ENCODE data around the gene DBH.
A peak's percentile ranks its signal among the peaks of the same experiment; 100 is the strongest.

DBH gene

DNA sequence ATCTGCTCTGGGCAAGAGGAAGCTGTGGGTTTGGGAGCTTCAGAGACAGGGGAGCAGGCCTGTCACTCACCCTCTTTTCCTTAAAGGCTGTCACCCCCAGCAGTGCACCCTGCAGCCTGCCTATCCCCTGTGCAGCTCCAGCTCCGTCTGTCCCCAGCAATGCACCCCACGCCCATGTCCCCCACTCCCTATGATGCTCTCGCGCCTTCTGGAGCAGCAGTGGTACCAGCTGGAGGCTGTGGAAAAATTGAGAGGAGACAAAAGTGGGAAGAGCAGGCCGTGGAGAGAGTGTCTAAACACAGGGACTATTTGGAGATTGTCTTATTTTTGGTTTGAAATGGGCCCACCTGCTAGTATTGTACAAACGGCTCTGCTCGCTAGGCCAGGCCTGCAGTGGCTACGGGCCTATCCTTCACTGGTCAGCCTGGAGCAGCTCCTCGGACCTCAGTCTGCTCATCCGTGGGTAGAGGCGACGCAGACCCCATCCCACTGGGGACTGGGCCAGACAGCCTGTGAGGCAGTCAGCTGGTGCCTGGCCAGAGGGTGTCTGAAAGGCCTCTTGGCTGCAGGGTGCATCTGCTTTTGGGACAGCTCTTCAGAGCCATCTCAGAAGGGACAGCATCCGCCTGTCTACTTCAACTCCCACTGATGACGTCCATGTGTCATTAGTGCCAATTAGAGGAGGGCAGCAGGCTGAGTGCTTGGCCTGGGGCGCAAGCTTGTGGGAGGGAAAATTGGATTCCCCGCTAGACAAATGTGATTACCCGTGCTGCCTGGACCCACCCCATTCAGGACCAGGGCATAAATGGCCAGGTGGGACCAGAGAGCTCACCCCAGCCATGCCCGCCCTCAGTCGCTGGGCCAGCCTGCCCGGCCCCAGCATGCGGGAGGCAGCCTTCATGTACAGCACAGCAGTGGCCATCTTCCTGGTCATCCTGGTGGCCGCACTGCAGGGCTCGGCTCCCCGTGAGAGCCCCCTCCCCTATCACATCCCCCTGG is at the start of gene DBH:
DBH (plus strand) TSS at position 831 of the 999 bp plus-strand sequence; CDS start at position 840, 9 bp downstream.
- peak; percentile 36 for DNase-seq

DNA sequence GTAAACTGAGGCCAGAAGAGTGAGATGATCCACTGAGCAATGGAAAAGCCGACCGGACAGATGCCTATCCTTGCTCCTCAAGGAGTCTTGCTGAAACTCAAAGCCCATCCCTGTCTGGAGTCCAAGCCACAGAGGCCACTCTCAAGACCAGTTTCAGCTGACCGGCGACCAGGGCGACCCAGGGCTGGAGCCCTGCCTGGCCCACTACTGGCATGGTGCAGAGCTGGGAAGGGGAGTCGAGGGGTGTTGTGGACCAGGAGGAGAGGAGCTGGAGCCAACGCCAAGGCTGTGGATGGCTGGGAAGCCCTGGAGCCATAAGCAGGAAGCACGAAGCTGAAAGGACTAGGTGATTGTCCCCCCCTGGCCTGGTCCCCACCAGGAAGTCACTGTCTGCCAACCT is 49.1 kb upstream of the DBH start:
- DNase-seq: no peak

DNA sequence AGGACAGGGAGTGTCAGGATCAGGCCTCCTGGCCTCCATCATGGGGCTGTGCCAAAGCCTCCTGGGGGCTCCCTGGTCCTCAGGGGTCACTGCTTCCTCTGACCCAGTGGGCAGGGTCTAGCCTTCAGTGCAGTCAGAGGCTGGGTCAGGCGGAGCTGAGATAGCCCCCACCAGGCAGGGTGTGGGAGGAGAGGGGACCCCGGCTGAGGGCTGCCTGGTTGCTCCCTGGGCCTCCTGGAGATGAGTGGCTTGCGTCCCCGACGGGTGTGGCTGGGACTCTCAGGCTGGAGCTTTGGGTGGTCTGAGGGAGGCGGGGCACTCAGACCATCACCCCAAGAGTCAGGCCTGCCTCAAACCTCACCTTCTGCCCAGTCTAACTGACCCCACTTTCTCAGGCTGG is 48.7 kb upstream of the DBH start:
- no peak for DNase-seq

DNA sequence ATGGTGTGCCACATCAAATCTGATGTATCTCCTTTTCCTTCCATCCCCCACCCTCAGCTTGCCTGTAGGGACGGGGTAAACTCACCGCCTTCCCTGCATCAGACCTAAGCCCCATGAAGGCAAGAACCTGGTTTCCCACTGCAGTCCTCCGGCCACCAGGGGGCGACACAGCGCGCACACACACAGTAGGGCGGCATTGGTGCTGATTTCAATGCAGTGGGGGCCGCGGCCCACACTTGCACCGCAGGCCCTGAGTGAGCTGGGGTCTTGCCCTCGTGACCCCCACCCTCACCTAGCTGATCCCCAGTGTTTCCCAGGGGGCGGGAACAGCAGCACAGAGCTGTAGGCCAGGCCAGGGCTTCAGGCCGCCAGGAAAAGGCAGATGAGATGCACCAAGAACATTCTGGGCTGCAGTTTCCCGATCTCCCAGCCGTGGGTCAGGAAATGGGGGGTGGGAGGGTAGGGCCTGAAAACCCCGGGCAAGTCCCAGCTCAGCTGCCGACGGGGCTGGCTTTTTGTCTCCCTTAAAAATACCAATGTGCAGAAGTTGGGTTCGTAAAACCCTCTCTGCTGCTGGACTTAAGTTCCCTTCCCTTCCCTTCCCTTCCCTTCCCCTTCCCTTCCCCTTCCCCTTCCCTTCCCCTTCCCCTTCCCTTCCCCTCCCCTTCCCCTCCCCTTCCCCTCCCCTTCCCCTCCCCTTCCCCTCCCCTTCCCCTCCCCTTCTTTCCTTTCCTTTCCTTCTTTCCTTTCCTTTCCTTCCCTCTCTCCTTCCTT is 46.5 kb upstream of the DBH start:
- DNase-seq: no peak

DNA sequence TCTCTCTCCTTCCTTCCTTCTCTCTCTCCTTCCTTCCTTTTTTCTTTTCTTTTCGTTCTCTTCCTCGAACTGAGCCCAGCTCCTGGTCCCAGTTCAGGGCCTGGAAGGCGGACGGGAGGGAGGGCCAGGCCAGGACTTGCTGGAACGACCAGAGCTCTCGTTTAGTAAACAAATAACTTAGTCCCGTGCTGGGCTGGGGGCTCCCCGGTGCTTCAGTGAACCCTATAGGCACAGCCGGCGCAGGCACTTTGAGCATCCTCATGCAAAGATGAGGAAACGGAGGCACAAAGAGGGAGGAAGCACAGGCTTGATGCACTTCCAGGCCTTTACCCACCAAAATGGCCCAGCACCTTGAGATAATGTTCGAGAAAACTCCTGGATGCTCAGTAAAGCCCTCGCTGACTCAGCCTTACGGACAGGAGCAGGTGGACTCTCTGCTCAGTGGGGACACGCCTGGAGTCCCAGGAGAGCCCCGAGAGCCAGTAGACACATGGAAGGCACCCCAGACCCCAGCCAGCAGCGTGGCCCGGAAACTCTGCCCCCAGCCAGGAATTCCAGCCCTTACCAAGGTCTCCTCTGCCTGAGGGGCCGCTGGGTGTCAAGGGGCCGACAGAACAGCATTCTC is 45.8 kb upstream of the DBH start:
- no peak for DNase-seq

DNA sequence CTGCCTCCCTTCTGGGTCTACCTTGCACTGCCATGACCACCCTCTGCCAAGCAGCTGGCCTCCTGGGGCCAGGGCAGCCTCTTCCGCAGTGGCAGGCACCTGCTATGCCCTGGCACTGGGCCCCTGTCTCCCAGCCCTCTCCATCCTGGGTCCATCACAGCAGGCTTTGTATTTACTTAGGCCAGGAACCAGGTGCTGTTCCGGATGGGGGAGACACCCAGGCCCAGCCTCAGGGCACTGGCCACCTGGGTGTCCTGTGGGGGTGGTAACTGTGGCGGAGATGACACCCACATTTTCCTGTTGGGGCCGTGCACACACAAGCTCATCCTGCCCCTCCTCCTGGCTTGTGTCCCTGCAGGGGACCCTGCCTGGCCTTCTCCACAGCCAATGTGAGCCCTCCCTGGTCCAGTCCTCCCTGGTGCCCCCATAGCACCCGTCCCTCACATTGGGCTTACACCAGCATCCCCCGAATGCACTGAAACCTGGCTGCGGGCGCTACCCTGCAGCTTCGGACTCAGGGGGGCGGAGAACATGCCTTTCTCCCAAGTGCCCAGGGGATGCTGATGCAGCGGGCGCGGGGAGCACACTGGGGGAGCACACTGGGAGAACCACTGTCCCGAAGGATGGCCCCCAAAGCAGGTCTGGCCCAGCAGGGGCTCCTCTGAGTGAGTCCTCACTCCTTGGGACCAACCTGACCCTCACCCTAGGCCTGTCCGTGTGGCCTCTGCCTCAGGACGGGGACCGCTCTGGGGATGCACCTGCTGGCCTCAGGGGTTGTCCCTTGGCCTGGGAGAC is 44.9 kb upstream of the DBH start:
- no peak for DNase-seq

DNA sequence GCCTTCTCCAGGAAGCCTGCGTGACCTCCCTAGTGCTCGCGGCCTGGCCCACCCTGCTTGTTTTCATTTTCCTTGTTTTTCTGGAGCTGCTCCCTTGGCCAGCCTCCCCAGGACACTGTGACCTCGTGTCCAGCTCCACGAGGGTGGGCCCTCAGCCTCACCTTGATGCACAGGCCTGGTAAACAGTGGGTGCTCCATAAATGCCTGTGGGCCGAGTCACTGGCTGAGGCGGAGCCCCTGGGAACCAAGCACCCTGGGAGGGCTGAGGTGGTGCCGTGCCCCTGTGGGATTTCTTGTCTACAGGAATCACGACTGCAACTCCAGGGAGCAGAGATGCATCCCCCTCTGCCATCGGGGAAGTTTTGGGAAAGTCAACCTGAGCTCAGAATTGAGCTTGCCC is 44.2 kb upstream of the DBH start:
- DNase-seq: no peak

DNA sequence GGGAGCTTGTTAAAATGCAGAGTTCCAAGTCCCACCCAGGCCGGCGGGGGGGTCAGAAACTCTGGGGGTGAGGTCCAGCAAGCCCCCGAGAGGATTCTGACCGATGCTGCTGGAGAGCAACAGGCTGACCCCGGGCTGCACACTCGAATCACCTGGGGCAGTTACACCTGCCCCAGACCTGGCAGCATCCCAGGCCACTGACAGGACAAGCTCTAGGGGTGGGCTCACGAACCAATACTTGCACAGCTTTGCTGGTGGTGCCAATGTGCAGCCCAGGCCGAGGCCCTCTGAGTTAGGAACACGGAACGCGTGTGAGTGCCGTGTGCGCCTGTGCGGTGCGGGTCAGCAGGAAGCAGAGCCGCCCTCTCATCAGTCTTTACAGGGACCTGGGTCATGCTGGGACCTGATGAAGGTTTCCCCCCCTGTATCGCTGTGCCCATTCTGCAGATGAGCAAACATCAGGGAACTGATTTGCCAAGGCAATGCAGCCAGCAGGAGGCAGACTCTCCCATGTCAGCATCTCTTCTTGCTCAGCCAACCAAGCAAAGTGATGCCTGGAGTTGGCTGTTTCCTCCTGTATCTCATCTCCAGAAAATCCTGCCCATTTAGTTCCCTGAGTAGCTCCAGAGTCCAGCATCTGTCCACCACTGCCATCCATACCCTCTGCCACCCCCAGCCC is 43.3 kb upstream of the DBH start:
- no peak for DNase-seq

DNA sequence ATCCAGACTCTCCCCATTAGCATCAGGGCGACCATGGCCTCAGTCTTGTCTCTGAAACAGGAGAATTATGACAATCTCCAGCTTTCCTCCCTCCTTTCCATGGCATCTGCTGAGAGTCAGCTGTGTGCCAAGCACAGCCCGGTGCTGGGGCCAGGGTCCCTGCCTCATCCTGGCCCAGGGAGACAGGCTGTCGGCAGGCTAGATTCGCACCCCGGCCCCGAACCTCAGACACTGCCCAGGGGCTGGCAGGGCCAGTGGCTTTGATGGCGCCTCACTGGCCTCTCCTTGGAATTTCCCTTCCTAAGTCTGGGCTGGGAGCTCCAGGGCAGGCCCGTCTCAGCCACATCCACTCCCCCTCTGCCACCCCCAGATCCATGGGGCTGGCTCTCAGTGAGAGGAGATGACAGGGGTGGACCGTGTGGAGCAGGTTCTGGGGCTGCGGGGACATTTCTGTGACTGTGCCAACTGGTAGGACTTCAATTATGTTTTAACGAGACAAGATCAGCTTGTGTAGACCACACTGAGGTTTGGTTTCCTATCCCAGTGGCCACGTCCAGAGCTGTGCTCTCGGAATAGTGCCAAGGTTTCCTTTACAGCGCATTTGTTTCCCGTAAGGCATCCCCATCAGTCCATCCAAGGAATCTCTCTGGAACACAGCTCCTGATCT is 42.4 kb upstream of the DBH start:
- no peak for DNase-seq

DNA sequence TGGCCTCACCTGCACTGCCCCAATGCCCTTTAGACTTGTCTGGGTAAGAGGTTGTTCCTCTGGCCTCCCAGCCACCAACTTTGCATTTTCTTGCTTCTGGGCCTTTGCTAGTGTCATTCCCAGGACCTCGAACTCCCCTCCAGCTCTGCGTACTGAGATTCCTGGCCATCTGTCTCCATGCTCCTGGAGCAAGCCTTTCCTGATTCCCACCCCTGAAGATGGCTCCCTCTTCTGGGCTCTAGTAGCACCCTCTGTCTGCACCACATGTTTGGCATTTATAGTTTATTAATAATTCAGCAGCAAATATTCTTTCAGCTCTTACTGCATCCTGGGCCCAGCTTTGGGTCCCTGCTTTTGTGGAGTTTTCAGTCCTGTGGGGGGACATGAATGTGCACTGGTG is 41.9 kb upstream of the DBH start:
- no peak for DNase-seq

DNA sequence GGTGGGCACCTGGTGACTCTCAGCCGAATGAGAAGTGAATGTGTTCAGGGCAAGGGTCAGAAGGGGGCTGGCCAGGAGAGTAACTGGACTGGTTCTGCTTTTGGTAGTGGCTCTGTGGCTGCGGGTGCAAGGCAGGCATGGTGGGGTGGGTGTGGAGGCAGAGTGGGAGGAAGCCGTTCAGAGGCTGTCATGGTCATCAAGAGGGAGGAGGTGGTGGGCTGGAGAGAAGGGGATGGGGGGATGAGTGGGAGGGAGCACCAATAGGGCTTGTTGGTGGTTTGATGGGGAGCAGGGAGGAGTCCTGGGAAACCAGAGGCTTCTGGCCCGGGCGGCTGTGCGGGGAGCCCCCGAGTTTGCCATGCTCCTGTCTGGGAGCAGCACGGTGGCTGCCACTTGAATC is 40.3 kb upstream of the DBH start:
- no peak for DNase-seq

DNA sequence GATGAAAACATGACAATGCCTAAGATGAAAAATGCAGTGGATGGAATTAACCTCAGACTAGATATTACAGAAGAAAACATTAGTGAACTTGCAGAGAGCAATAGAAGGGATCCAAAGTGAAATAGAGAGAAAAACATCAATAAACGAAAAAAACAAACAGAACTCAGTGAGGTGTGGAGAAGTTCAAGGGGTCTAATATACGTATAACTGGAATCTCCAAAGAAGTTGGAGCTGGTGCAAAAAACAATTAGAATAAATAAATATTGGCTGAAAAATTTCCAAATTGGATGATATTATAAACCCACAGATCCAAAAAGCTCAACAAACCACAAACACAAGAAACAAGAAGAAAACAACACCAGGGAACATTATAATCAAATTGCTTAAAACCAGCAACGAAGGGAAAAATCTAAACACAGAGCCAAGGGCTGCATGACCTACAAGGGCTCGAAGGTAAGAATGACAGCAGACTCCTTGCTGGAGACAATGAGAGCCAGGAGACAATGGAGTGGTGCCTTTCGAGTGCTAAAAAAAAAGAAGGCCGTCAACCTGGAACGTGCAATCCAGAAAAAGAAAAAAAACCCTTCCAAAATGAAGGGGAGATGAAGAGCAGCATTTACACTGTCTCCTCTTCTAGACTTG is 38.7 kb upstream of the DBH start:
- DNase-seq: no peak

DNA sequence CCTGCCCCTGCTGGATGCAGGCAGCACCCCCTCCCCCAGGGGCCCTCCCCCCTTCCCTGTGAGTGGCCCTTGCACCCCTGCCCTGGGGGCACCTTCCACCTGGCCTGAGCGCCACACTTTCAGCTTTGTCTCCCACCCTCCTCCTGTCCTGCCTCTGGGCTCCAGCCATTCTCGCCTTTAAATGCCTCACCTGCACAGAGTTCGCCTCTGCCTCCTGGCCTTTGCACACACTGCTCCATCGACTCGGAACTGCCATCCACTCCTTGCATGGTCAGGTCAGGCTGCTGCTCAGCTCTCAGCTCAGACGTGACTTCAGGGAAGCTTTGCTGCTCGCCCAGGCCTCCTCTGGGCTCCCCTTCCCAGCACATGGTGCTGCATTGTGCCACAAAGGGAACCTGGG is 37.2 kb upstream of the DBH start:
- no peak for DNase-seq

DNA sequence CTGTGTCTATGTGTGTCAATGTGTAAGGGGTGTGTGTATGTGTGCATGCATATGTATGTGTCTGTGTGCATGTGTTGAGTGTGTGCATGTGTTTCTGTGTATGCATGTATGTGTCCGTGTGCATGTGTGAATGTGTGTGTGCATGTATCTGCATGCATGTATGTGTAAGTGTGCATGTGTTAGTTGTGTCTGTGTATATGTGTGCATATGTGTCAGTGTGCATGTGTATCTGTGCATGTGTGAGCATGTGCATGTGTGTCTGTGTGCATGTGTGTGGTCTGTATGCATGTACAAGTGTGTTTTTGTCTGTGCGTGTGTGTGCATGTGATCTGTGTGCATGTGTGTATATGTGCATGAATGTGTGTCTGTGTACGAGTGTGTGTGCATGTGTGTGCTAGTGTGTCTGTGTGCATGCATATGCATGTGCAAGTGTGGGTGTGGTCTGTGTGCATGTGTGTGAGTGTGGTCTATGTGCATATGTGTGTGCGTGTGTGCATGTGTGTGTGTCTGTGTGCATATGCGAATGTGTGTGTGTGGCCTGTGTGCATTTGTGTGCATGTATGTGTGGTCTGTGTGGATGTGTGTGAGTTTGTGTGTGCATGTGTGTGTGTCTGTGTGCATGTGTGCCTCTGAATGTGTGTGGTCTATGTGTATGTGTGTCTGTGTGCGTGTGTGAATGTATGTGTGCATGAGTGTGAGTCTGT is 36.5 kb upstream of the DBH start:
- DNase-seq: no peak

DNA sequence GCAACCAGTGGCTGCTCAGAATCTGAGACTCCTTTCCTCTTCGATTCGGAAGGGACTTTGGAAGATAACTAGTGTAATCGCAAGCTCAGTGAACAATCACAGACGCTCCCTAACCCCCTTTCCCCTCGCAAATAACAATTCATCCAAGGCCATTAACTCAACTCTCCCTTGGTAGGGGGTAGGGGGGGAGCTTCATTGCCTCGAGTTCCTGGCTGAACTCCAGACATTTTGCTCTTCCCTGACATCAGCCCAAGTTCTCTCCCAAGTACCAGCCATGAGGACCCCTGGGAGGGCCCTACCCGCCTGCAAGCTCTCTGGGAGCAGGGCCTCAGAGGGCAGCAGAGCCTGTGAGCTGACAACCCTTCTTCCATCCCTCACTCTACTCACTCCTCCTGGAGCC is 35.4 kb upstream of the DBH start:
- DNase-seq: no peak

DNA sequence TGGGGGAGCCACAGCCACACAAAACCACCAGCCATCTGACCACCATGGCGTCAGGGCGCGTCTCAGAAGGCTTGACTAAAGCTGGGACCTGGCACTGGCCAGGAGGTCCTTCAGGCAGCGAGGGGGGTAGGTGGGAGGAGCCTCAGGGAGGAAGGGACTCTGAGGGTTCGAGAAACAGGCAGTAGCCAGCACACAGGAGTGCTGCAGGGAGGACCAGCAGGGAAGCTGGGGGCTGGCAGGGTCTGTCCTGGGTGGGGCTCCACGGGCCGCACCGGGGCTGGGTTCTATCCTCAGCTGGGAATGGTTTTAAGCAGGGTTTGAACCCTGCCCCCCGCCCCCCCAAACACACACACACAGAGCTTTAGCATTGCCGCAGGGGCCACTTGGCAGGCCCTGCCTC is 34.4 kb upstream of the DBH start:
- no peak for DNase-seq

DNA sequence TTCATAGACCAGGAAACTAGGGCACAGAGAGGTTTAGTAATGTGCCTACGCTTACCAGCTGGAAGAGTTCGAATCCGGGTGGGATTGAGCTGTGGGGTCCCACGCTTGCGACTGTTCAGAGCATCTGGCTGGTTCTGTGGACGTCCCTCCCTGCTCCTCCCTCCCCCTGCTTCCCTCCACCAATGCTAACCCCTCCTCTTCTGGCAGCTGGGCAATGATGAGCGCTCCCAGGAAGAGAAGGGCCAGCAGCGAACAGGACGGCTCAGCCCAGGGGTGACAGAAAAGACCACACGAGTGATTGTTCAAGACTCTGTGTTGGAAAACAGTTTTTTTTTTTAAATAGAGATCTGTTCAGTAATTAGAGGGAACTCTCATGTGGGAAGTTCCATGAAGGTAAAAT is 33.9 kb upstream of the DBH start:
- no peak for DNase-seq

DNA sequence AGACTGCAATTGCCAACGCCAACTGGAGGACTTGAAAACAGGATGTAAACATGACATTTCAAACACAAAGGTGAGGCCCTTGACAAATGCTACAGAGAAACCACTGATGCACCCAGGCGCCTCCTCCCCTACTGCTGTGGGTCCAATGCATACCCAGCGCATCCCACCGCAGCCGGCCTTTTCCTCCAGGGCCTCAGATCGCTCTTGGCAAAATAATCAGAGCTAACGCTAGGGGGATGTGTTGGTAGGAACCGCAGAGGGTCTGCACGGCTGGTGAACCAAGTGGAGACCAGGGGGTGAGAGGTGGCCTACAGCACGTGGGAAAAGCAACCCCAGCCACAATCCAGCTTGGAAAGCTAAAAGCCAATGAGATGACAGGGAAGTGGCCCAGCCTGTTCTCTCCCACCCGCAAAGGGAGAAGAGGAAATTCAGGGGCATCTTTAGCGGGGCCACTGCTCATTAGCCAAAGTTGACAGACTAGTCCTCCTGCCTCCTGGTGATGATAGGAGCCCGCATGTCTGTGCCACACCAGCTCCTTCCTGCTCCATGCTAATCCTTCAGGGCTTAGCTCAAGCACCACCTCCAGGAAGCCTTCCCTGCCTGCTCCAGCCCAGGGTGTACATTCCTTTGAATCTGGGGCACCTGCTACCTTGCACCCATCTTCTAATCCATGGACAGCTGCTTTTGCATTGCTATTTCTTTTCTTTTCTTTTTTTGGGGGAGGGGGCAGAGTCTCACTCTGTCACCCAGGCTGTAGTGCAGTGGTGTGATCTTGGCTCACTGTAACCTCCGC is 32.8 kb upstream of the DBH start:
- DNase-seq: peak; percentile 66

DNA sequence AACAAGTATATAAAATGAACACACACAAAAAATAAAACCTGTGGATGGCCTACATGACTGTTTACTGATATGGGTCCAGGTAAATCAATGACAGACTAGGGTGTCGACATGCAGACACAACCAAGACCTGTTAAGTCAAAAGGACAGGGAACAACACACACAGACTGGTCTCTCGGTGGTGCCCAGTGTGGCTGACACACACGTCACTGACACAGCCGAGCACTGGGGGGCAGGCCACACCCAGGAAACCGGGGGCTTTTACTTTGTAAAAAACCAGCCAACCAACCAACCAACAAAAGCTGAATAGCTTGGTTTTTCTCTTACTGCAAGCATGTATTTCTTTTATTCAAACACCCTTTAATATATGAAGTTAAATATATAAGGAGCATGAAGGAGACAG is 31.9 kb upstream of the DBH start:
- no peak for DNase-seq

DNA sequence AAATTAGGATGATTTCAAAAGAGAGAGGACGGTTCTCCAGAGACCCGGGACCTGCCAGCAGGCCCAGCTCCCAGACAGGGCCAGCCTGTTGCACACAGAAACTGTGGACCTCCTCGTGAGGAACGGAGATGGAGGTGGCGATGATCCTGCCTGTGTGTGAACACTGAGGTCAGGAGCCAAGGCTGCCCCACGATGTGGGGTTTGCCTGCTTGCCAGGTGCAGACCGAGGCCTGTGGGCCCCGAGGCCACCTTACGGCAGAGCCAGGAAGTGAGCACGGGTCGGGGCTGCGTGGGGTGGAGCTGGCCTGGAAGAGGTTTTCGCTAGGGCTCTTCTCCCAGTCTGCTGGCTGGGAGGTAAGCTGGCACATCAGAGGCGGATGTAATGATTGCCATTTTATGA is 31.3 kb upstream of the DBH start:
- no peak for DNase-seq
